HEK293 (cell line): ENCODE results near the gene KRT36.
A peak's percentile ranks its signal among the peaks of the same experiment; 100 is the strongest.

Source experiments
- CTCF ChIA-PET: fragments of 350-600 bp; formaldehyde crosslinking; extraction: SDS; loops from one replicate; lab custom pipeline; 2021; ENCODE audit warnings: antibody characterized with exemption; lab: Yijun Ruan, JAX
- POLR2A ChIA-PET: fragments of 300-600 bp; formaldehyde crosslinking; extraction: SDS; loops from one replicate; lab custom pipeline; 2020; ENCODE audit warnings: antibody characterized with exemption, inconsistent platforms; lab: Yijun Ruan, JAX
- H3K27ac ChIP-seq: fragments of 200-500 bp; sonication (Bioruptor generic); 2 replicates; pipeline ENCODE4 v1.5.1; 2014; ENCODE audit warnings: low read depth, low read length, control low read depth, inconsistent platforms; ENCODE audit errors: extremely low read depth
- H3K36me3 ChIP-seq, 2 experiments: fragments of 200-500 bp in 1 of 2; sonication (Bioruptor generic) in 1 of 2; 1 replicate in 1 of 2; 2 replicates in 1 of 2; pipeline ENCODE4 v1.5.1; 2014 to 2017; ENCODE audit warnings: inconsistent platforms in 2 of 2, low read length in 2 of 2; ENCODE audit not compliant: control insufficient read depth in 2 of 2, insufficient read depth in 1 of 2
- H3K4me1 ChIP-seq: fragments of 200-500 bp; sonication (Bioruptor generic); 2 replicates; pipeline ENCODE4 v1.5.1; 2014; ENCODE audit warnings: mild to moderate bottlenecking, low read length, inconsistent platforms; ENCODE audit not compliant: control insufficient read depth, insufficient read depth
- H3K4me3 ChIP-seq: 2 replicates; pipeline ENCODE4 v1.5.1; 2011; ENCODE audit warnings: low read depth, mild to moderate bottlenecking, control low read depth, low read length, moderate library complexity
- H3K9me3 ChIP-seq: fragments of 200-500 bp; sonication (Bioruptor generic); 2 replicates; pipeline ENCODE4 v1.5.1; 2014; ENCODE audit warnings: low read depth, low read length, inconsistent platforms; ENCODE audit not compliant: control insufficient read depth, insufficient read depth
- ATF2 ChIP-seq: fragments of 450-650 bp; formaldehyde crosslinking; IDR thresholded peaks from 2 replicates; pipeline ENCODE4 v1.5.1; 2016; ENCODE audit warnings: missing biosample characterization, missing genetic modification characterization, low read depth
- KLF17 ChIP-seq: fragments of 450-650 bp; formaldehyde crosslinking; IDR thresholded peaks from 2 replicates; pipeline ENCODE4 v1.5.1; 2016; ENCODE audit warnings: missing biosample characterization, missing genetic modification characterization
- RBAK ChIP-seq: fragments of 450-650 bp; formaldehyde crosslinking; IDR thresholded peaks from 2 replicates; pipeline ENCODE4 v1.5.1; 2016; ENCODE audit warnings: missing biosample characterization, missing genetic modification characterization
- REST ChIP-seq: fragments of 450-650 bp; formaldehyde crosslinking; IDR thresholded peaks from 2 replicates; pipeline ENCODE4 v1.5.1; 2016; ENCODE audit warnings: missing biosample characterization, missing genetic modification characterization
- SCRT2 ChIP-seq: fragments of 450-650 bp; formaldehyde crosslinking; IDR thresholded peaks from 2 replicates; pipeline ENCODE4 v1.5.1; 2016; ENCODE audit warnings: missing biosample characterization, missing genetic modification characterization
- WT1 ChIP-seq: fragments of 450-650 bp; formaldehyde crosslinking; IDR thresholded peaks from 2 replicates; pipeline ENCODE4 v1.5.1; 2016; ENCODE audit warnings: missing biosample characterization, missing genetic modification characterization
- ZNF18 ChIP-seq: fragments of 450-650 bp; formaldehyde crosslinking; IDR thresholded peaks from 2 replicates; pipeline ENCODE4 v1.5.1; 2016; ENCODE audit warnings: missing biosample characterization, missing genetic modification characterization
- ZNF335 ChIP-seq: fragments of 450-650 bp; formaldehyde crosslinking; conservative IDR thresholded peaks from 2 replicates; pipeline ENCODE4 v1.5.1; 2016; ENCODE audit warnings: missing biosample characterization, missing genetic modification characterization
- ZNF488 ChIP-seq: fragments of 450-650 bp; formaldehyde crosslinking; IDR thresholded peaks from 2 replicates; pipeline ENCODE4 v1.5.1; 2016; ENCODE audit warnings: missing biosample characterization, missing genetic modification characterization
- ZNF530 ChIP-seq: fragments of 450-650 bp; formaldehyde crosslinking; IDR thresholded peaks from 2 replicates; pipeline ENCODE4 v1.5.1; 2016; ENCODE audit warnings: low read depth, missing biosample characterization, missing genetic modification characterization
- ZNF701 ChIP-seq: fragments of 450-650 bp; formaldehyde crosslinking; IDR thresholded peaks from 2 replicates; pipeline ENCODE4 v1.5.1; 2016; ENCODE audit warnings: missing biosample characterization, missing genetic modification characterization
- ZNF843 ChIP-seq: fragments of 450-650 bp; formaldehyde crosslinking; IDR thresholded peaks from 2 replicates; pipeline ENCODE4 v1.5.1; 2016; ENCODE audit warnings: missing biosample characterization, missing genetic modification characterization
- ZSCAN30 ChIP-seq: fragments of 450-650 bp; IDR thresholded peaks from 2 replicates; pipeline ENCODE4 v1.5.1; 2018; ENCODE audit warnings: missing biosample characterization, mild to moderate bottlenecking, missing genetic modification characterization, moderate library complexity
- TF ChIP-seq, protein P1 (sequence below): fragments of 450-650 bp; formaldehyde crosslinking; IDR thresholded peaks from 2 replicates; pipeline ENCODE4 v1.5.1; 2017; ENCODE audit warnings: missing biosample characterization, missing genetic modification characterization
- TF ChIP-seq, protein P2 (sequence below): fragments of 450-650 bp; formaldehyde crosslinking; IDR thresholded peaks from 2 replicates; pipeline ENCODE4 v1.5.1; 2017; ENCODE audit warnings: missing biosample characterization, missing genetic modification characterization
- TF ChIP-seq, protein P3 (sequence below): fragments of 450-650 bp; formaldehyde crosslinking; IDR thresholded peaks from 2 replicates; pipeline ENCODE4 v1.5.1; 2016; ENCODE audit warnings: missing biosample characterization, missing genetic modification characterization

The KRT36 gene

DNA sequence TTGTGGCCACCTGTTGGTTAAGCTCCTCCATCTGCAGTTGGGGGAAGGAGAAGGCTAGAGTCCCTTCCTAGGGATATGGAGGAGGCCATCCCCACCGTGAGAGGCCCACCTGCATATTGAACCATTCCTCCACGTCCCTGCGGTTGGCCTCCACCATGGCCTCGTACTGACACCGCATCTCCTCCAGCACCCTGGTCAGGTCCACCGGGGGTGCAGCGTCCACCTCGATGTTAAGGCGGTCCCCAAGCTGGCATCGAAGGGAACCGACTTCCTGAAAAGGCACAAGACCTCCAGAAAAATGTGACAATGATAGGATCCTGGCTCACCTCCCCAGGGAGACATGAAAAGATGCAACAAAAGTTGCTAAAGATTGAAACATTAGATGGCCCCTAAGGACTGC is 25.5 kb downstream of the KRT36 start:
- Histone ChIP-seq H3K9me3 (no peaks in the 10 kb centered on the region), H3K27ac (no peak overlapping the region), H3K4me1 (no peaks in the 10 kb centered on the region), H3K36me3 (no peaks in the 10 kb centered on the region), H3K4me3 (no peak overlapping the region)
- CTCF ChIA-PET = interaction anchor here (1.0 to 1.6 kb wide), 3 partner anchors 46 to 202 kb away, joined by 4 to 5 read pairs (median 4); no protein-coding TSS in a partner anchor
- TF ChIP-seq ZNF488 (tag by site-specific recombination) (no peak), ZNF335 (tag by site-specific recombination) (no peak), REST (tag by site-specific recombination) (0 out of 2 replicates have a peak, but pooled peaks have one; percentile 20), ATF2 (tag by site-specific recombination) (no peak), KLF17 (tag by site-specific recombination) (no peak), ZNF530 (tag by site-specific recombination) (no peak), ZNF843 (tag by site-specific recombination) (no peak), SCRT2 (tag by site-specific recombination) (peak; percentile 75), RBAK (tag by site-specific recombination) (no peak), ZNF18 (tag by site-specific recombination) (no peak)
- POLR2A ChIA-PET = no interaction called here

DNA sequence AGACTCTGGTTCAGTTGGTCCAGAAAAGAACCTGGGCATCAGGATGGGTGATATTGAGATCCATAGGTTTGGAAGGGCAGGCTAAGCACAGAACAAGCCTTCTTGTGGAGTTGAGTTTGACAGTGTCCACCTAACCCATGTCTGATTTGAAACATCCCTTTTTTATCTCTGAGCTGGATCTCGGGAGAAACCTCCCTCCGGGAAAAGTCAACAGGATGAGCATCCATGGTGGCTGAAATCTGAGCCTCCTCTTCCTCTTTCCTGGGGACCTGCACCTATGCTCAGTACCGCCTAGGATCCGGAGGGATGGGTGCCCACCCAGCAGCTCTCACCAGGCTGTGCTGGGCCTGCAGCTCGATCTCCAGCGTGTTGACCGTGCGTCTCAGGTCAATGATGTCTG is 26.0 kb downstream of the KRT36 start:
- H3K27ac ChIP-seq = no peak overlapping the region
- ChIA-PET POLR2A (interaction anchor here (0.6 to 0.7 kb wide), 2 partner anchors 30 to 125 kb away, joined by 4 to 5 read pairs; no protein-coding TSS in a partner anchor), CTCF (interaction anchor here (1.0 to 1.6 kb wide), 3 partner anchors 46 to 202 kb away, joined by 4 to 5 read pairs (median 4); no protein-coding TSS in a partner anchor)
- no peaks in the 10 kb centered on the region for H3K4me1 ChIP-seq
- no peaks in the 10 kb centered on the region for H3K36me3 ChIP-seq
- H3K4me3 ChIP-seq = no peak overlapping the region
- no peaks in the 10 kb centered on the region for H3K9me3 ChIP-seq
- TF ChIP-seq WT1 (tag by site-specific recombination) = no peak
- no peak for TF ChIP-seq ZSCAN30 (tag by site-specific recombination)
- TF ChIP-seq, protein P1, sequence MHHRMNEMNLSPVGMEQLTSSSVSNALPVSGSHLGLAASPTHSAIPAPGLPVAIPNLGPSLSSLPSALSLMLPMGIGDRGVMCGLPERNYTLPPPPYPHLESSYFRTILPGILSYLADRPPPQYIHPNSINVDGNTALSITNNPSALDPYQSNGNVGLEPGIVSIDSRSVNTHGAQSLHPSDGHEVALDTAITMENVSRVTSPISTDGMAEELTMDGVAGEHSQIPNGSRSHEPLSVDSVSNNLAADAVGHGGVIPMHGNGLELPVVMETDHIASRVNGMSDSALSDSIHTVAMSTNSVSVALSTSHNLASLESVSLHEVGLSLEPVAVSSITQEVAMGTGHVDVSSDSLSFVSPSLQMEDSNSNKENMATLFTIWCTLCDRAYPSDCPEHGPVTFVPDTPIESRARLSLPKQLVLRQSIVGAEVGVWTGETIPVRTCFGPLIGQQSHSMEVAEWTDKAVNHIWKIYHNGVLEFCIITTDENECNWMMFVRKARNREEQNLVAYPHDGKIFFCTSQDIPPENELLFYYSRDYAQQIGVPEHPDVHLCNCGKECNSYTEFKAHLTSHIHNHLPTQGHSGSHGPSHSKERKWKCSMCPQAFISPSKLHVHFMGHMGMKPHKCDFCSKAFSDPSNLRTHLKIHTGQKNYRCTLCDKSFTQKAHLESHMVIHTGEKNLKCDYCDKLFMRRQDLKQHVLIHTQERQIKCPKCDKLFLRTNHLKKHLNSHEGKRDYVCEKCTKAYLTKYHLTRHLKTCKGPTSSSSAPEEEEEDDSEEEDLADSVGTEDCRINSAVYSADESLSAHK (tag by site-specific recombination) = no peak
- TF ChIP-seq, protein P2, sequence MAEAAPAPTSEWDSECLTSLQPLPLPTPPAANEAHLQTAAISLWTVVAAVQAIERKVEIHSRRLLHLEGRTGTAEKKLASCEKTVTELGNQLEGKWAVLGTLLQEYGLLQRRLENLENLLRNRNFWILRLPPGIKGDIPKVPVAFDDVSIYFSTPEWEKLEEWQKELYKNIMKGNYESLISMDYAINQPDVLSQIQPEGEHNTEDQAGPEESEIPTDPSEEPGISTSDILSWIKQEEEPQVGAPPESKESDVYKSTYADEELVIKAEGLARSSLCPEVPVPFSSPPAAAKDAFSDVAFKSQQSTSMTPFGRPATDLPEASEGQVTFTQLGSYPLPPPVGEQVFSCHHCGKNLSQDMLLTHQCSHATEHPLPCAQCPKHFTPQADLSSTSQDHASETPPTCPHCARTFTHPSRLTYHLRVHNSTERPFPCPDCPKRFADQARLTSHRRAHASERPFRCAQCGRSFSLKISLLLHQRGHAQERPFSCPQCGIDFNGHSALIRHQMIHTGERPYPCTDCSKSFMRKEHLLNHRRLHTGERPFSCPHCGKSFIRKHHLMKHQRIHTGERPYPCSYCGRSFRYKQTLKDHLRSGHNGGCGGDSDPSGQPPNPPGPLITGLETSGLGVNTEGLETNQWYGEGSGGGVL (tag by site-specific recombination) = no peak
- no peak for TF ChIP-seq ZNF701 (tag by site-specific recombination)
- TF ChIP-seq, protein P3, sequence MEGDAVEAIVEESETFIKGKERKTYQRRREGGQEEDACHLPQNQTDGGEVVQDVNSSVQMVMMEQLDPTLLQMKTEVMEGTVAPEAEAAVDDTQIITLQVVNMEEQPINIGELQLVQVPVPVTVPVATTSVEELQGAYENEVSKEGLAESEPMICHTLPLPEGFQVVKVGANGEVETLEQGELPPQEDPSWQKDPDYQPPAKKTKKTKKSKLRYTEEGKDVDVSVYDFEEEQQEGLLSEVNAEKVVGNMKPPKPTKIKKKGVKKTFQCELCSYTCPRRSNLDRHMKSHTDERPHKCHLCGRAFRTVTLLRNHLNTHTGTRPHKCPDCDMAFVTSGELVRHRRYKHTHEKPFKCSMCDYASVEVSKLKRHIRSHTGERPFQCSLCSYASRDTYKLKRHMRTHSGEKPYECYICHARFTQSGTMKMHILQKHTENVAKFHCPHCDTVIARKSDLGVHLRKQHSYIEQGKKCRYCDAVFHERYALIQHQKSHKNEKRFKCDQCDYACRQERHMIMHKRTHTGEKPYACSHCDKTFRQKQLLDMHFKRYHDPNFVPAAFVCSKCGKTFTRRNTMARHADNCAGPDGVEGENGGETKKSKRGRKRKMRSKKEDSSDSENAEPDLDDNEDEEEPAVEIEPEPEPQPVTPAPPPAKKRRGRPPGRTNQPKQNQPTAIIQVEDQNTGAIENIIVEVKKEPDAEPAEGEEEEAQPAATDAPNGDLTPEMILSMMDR (tag by site-specific recombination) = no peak
